SK-N-SH treated with all-trans-retinoic acid at 6 μM for 48 hours (cell line): Measurements from ENCODE around the gene NPRL2.

Experiments
- CREB5 ChIP-seq: fragments of 250-450 bp; sonication (Bioruptor Pico); IDR thresholded peaks from 2 replicates; pipeline ENCODE4 v1.5.1; 2020; ENCODE audit warnings: low read depth, mild to moderate bottlenecking, moderate library complexity
- CSDC2 ChIP-seq: fragments of 250-450 bp; sonication (Bioruptor Pico); IDR thresholded peaks from 2 replicates; pipeline ENCODE4 v1.5.0; 2020; ENCODE audit warnings: mild to moderate bottlenecking, moderate library complexity
- OSR1 ChIP-seq: fragments of 250-450 bp; sonication (Bioruptor Pico); IDR thresholded peaks from 2 replicates; pipeline ENCODE4 v1.8.0; 2022; ENCODE audit warnings: moderate library complexity, mild to moderate bottlenecking, inconsistent platforms
- TOX ChIP-seq: fragments of 250-450 bp; sonication (Bioruptor Pico); IDR thresholded peaks from 2 replicates; pipeline ENCODE4 v1.8.0; 2021; ENCODE audit warnings: mild to moderate bottlenecking, moderate library complexity, borderline replicate concordance
- ZFP30 ChIP-seq: fragments of 450-650 bp; formaldehyde crosslinking; IDR thresholded peaks from 2 replicates; pipeline ENCODE4 v1.5.0; 2022; ENCODE audit warnings: mild to moderate bottlenecking, moderate library complexity
- TF ChIP-seq, protein P1 (sequence below): fragments of 250-450 bp; sonication (Bioruptor Pico); IDR thresholded peaks from 2 replicates; pipeline ENCODE4 v1.8.0; 2020; ENCODE audit warnings: mild to moderate bottlenecking, moderate library complexity, borderline replicate concordance

GRCh38 chr3:50373146-50374051, 22.8 kb upstream of the NPRL2 start:
- TF ChIP-seq CSDC2 (CRISPR knock-in tag) (no peak), OSR1 (CRISPR knock-in tag) (no peak), ZFP30 (CRISPR knock-in tag) (no peak), TOX (CRISPR knock-in tag) (no peak), CREB5 (CRISPR knock-in tag) (no peak)
- TF ChIP-seq, protein P1, sequence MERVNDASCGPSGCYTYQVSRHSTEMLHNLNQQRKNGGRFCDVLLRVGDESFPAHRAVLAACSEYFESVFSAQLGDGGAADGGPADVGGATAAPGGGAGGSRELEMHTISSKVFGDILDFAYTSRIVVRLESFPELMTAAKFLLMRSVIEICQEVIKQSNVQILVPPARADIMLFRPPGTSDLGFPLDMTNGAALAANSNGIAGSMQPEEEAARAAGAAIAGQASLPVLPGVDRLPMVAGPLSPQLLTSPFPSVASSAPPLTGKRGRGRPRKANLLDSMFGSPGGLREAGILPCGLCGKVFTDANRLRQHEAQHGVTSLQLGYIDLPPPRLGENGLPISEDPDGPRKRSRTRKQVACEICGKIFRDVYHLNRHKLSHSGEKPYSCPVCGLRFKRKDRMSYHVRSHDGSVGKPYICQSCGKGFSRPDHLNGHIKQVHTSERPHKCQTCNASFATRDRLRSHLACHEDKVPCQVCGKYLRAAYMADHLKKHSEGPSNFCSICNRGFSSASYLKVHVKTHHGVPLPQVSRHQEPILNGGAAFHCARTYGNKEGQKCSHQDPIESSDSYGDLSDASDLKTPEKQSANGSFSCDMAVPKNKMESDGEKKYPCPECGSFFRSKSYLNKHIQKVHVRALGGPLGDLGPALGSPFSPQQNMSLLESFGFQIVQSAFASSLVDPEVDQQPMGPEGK: no peak
